CD4-positive, alpha-beta T cell treated with Interferon alpha-2 for 1 hour (primary cell): Measurements from ENCODE around the gene LSM12.
"Not testable (repeated sequence)": the region's sequence is repeated elsewhere in the genome, so short reads cannot be mapped to it uniquely, and the experiment has no call there.

ENCODE experiments used
- DNase-seq, 2 donors: peaks; one replicate each; pipeline ENCODE4 v3.0.0-alpha.2; 2020 to 2022

Gene LSM12

GRCh38 chr17:44006272-44006597, 60.2 kb downstream of the LSM12 start:
- DNase-seq: no peak

GRCh38 chr17:44005527-44006271, 60.8 kb downstream of the LSM12 start:
- peak; percentile 41 to 55 for DNase-seq

DNA sequence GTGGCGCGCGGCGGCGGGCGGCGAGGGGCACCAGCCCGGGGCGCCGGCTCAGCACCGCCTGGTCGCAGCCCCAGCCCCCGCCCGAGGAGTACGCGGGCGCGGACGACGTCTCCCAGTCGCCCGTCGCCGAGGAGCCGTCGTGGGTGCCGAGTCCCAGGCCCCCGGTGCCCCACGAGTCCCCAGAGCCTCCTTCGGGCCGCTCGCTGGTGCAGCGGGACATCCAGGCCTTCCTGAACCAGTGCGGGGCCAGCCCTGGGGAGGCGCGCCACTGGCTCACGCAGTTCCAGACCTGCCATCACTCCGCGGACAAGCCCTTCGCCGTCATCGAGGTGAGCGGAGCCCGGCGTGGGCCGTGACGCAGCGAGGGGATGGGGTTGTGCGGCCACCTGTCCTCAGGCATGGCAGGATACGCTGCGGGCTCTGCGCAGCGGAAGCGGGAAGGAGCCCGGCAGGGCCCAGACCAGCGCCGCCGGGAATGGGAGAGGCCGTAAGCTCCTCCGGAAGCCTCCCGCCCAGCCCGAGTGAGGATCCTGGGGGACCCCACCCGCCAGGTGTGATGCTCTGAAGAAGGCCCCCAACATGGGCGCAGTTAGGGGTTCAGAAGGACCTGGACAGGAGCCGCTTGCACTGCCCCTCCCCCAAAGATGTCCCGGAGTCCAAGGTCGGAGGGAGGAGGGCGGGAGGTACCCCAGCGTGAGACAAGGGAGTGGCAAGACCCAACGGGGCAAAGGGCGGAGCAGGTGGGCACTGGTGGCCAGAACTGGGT, 61.5 kb downstream of the LSM12 start:
- DNase-seq: peak in 1 of 2 donors; percentile 37

GRCh38 chr17:44004077-44004760, 62.3 kb downstream of the LSM12 start, which contains the start of gene NAGS:
Gene NAGS, plus strand, starts transcription at chr17:44004622. Its CDS starts 42 bp downstream, at chr17:44004664.
- peak in 1 of 2 donors; percentile 25 for DNase-seq

DNA sequence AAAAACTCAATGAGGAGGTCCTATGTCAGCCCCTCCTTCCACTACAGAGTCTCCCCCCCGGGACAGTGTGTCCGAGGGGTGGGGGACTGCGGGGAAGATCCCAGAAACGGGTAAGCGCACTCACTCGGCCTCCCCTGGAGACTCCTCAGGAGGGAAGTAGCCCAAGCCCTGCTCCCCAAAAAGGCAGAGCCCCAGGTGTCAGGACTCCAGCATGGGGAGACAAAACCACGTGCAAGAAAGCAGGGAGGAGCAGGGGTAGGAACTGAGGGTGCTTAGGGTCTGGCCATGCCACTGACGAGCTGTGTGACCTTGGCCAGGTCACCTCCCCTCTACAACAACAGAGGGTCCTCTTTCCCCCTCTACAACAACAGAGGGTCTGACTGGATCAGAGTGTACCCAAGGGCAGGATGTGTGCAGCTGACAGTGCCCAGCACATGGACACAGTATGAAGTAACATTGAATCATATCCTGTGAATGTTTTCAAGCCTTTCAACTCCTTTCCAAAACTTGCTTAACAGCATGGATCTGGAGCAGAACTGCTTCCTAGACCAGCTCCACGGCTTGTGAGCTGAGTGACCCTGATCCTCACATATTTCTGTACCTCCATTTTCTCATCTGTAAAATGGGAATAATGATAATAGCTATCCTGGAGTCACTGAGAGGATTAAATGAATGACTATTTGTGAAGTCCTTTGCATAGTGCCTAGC, 64.2 kb downstream of the LSM12 start:
- DNase-seq: no peak

- no peak for DNase-seq
Observed at GRCh38 chr17:44001461-44001920, 65.0 kb downstream of the LSM12 start.

DNA sequence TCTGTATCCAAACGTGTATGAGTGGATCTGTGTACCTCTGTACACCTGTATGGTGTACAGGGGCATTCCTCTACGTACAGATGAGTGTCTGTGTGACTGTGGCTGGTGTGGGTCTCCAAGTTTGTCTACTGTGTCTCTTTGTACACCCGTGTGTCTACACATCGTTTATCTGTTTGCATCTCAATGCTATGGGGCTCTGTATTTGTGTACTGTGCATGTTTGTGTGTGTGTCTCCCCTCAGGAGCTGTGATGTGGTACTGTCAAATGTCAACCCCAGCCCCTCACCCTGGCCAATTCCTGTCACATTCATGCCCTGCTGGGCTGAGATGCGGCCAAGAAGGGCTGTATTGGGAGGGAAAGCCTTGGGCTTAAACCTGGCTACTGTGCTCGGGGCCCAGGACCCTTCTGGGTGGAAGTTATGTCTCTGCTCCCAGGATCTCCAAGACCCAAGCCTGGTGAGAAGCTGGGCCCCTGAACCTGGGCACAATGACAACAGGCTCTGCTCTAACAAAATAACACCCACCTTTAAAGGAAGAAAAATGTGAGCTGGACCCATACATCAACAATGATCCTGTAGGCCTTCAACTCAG, 65.5 kb downstream of the LSM12 start:
- DNase-seq: no peak

- no peak for DNase-seq
Observed at GRCh38 chr17:44000141-44000860, 66.2 kb downstream of the LSM12 start.

DNA sequence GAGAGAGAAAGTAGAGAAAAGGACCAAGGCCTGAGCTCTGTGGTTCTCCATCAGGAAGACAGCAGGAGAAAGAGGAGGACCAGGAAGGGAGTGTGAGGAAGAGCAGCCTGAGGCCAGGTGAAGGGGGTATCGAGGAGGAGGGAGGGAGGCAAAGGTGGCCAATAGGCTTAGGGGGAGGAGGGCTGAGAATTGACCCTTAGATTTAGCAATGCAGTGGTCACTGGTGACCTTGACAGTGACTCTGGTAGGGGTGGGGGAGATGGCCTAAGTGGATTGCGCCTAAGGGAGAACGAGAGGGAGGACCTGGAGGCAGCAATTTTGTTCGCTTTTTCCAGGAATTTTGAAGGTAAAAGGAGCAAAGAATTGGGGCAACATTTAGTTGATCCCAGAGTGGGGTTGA, 67.4 kb downstream of the LSM12 start:
- DNase-seq: no peak

- no peak for DNase-seq
Observed at GRCh38 chr17:43998552-43998951, 67.9 kb downstream of the LSM12 start.

DNA sequence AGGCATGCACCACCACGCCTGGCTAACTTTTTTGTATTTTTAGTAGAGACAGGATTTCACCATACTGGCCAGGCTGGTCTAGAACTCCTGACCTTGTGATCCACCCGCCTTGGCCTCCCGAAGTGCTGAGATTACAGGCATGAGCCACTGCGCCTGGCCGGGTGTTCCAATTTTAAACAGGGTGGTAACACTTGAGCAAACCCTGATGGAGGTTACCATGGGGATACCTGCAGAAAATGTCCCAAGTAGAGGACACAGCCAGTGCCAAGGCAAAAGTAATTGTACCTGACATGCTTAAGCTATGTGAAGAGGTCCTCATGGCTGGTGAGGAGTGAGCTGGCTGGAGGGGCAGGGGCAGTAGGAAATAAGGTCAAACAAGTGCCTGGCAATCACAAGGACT, 69.3 kb downstream of the LSM12 start:
- DNase-seq: not testable (repeated sequence)

DNA sequence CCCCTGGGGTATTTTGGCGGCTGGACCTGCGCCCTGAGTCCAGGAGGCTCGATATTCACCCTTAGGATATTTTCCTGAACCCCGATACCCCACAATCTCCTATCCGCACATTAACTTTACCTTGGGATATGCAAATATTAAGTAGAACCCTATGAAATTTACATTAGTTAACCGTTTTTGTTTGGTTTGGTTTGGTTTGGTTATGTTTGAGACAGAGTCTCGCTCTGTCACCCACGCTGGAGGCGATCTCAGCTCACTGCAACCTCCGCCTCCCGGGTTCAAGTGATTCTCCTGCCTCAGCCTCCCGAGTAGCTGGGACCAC, 71.4 kb downstream of the LSM12 start:
- no peak for DNase-seq

- DNase-seq: peak; percentile 63 to 73
Observed at GRCh38 chr17:43994272-43995149, 72.0 kb downstream of the LSM12 start.

DNA sequence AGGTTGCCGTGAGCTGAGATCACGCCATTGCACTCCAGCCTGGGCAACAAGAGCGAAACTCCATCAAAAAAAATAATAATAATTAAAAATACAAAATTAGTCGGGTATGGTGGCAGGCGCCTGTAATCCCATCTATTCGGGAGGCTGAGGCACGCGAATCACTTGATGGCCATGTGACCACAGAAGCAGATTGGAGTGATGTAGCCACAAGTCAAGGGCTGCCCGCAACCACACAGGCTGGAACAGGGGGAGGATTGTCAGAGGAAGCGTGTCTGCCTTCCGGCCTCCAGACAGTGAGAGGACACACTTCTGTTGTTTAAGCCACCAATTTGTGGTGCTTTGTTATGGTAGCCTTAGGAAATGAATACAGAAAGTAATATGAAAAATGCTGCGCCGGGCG, 73.8 kb downstream of the LSM12 start:
- no peak for DNase-seq

DNA sequence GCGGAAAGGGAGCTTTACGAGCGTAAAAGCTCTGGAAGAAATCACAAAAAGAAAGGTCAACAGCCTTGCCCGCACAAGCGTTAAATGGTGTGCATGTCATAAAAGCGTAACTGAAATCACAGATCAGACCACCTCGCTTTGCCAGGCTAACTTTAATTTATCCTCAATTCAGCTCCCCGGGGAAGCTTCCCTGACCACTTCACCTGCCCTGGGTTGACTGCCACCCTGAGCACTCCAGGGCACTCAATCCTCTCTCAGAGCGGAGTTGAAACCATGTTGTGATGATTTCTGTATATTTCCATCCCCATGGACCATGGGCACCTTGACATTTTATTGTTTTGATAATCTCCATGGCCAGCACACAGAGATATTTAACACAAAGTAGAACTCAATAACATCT, 78.2 kb downstream of the LSM12 start:
- no peak for DNase-seq

DNA sequence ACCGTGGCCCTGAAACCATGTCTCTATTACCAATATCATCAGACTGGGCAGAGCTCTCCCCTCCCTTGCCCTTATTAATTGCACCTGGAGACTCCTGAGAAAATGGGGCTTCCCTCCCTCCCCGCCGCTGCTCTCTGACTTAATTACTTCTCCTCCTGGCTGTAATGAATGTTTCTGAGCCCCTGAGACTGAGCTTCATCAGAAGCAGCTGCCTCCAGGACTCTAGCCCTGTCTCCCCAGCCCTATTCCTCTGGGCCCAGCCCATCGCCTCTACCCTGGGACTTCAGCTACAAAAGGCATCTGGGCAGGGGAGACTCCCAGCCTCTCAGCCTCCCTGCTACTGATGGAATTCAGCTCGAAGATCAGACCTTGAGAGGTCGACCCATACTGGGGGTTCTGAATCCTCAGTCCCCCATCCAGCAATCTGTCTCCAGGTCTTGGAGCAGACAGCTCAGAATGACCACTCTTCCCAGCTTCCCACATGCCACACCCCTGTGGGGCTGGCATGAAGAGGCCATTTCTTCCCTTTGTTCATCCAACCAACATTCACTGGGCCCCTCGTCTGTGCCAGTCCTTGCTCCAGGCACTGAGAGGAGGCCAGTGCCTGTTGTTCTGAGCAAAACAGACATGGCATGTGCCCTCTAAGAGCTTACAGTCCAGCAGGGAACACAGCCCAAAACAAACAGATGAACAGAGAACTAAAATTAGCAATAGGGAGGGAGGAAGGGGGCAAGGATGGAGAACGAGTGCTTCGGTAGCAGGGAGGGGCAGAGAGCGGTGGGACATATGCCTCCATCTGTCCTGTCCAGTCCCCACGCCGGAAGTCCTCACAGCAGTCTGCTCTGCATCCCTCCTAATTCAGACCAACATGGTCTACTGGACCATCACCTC, 79.1 kb downstream of the LSM12 start:
- DNase-seq: no peak

DNA sequence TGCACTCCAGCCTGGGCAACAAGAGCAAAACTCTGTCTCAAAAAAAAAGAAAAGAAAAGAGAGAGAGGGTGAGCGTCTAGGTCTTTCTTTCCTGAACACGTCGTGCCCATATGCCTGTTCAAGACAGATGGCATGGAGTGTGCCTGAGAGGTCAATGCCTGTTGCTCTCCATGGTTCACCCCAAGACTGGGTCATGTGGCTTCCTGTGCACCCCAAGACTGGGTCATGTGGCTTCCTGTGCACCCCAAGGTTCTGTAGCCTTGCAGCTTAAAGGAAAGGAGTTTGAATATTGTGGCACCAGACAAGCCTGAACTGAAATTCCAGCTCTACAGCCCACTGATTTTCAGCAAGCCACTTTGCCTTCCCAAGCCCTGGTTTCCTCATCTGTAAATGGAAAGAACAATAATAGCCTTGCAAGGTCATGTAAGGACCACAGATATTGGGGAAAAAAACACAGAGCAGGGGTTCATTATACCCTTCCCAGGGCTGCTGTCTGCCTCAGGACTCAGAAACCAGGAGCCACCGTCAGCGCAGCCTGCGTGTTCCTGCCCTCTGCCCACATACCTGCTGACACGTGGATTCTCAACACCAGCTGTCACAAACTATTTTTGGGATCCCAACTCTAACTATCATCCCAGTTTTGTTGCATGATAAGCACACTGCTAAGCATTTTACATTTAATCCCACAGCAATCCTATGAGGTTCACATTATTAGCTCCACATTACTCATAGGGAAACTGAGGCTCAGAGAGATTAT, 80.1 kb downstream of the LSM12 start:
- DNase-seq: no peak

GRCh38 chr17:43984521-43984920, 82.0 kb downstream of the LSM12 start:
- DNase-seq: no peak
